ENCODE results near the gene GNAT1. TPM values are rescaled to one million over a fixed set of nuclear protein-coding genes. Genes with fewer than 3 reads are reported as not detected.

Gene GNAT1
- total RNA-seq, 1 experiment from 2014 or later, result not detected

- Histone ChIP-seq H3K9me3 (ENCODE audit: control insufficient read depth, low read depth, low read length) (no peaks in the 10 kb centered on the region), H3K23me2 (ENCODE audit: insufficient read length, low read depth, low read length, poor library complexity, severe bottlenecking) (peaks cover 7% of the 10 kb centered on the region), H3K27ac (ENCODE audit: insufficient read length, low read depth, low read length) (no peak overlapping the region), H3K4ac (ENCODE audit: low read depth, low read length) (no peak overlapping the region), H4K91ac (ENCODE audit: insufficient read length, low read depth, low read length) (no peak overlapping the region), H3K14ac (ENCODE audit: insufficient read depth, low read length) (no peak overlapping the region), H3K23ac (ENCODE audit: insufficient read length, low read depth, low read length) (no peak overlapping the region), H2BK12ac (ENCODE audit: insufficient read length, low read depth, low read length) (no peak overlapping the region), H3K18ac (ENCODE audit: insufficient read length, low read depth, low read length) (no peak overlapping the region), H3K9ac (ENCODE audit: extremely low read depth, insufficient read length, low read length) (no peak overlapping the region), H3T11ph (ENCODE audit: low read length) (no peak overlapping the region), H3K4me2 (ENCODE audit: insufficient read depth, insufficient read length, low read length) (no peak overlapping the region), H3K56ac (ENCODE audit: insufficient read length, low read depth, low read length) (no peak overlapping the region), H2BK120ac (ENCODE audit: low read depth, low read length, poor library complexity, severe bottlenecking) (no peak overlapping the region), H3K79me1 (ENCODE audit: insufficient read depth, low read depth, low read length, poor library complexity, severe bottlenecking) (no peaks in the 10 kb centered on the region), H3K4me1 (ENCODE audit: insufficient read depth, low read length) (no peaks in the 10 kb centered on the region), H2BK15ac (ENCODE audit: low read depth, low read length) (no peak overlapping the region), H2BK5ac (ENCODE audit: insufficient read length, low read length) (no peak overlapping the region), H2BK20ac (ENCODE audit: low read depth, low read length, poor library complexity, severe bottlenecking) (no peak overlapping the region), H4K8ac (replicated peaks; ENCODE audit: insufficient read length, low read depth, low read length) (no peak overlapping the region), H4K20me1 (ENCODE audit: control insufficient read depth, insufficient read depth, insufficient read length) (no peaks in the 10 kb centered on the region), H2AK5ac (ENCODE audit: insufficient read length, low read length) (no peak overlapping the region), H2AFZ (ENCODE audit: low read length) (no peak overlapping the region), H4K5ac (ENCODE audit: insufficient read length, low read depth, low read length) (no peak overlapping the region), H3K27me3 (ENCODE audit: insufficient read depth, low read length) (peaks cover 7% of the 10 kb centered on the region; the same call in 1 of the 2 replicates), H3K79me2 (ENCODE audit: insufficient read depth, low read length) (no peaks in the 10 kb centered on the region)
- peaks cover 60% of the 10 kb centered on the region for H3K27me3 Mint-ChIP-seq (ENCODE audit: low read depth)
- no peaks in the 10 kb centered on the region; a peak in 1 of 5 replicates for H3K9me3 Mint-ChIP-seq
- H3K36me3 Mint-ChIP-seq (ENCODE audit: insufficient read depth in 1 of 3, low read depth in 3 of 3), result no peaks in the 10 kb centered on the region
- no peak overlapping the region for H3K27ac Mint-ChIP-seq
- 0 out of 3 replicates have a peak, but pooled peaks have one; percentile 11 for TF ChIP-seq CTCF (conservative IDR thresholded peaks at IDR 0.05)
- no CpG with 5 or more reads among the region's 10 CpGs for WGBS (ENCODE audit: extremely low coverage, insufficient read length, low lambda C conversion rate)
- H3K4me1 Mint-ChIP-seq, result peaks cover 22% of the 10 kb centered on the region in 2 experiments
- no peak for DNase-seq
- no peak overlapping the region for H3K4me3 Mint-ChIP-seq
Measured at GRCh38 chr3:50201573-50202315, 10.3 kb downstream of the GNAT1 start.
